Progenitor cell of endocrine pancreas (in vitro differentiated cells): ENCODE data around the gene SMG9. TPM values are rescaled to one million over a fixed set of nuclear protein-coding genes. Genes with fewer than 3 reads are reported as not detected.

Source experiments
- DNase-seq: peaks from one replicate; pipeline ENCODE4 v3.0.0; 2021; ENCODE audit warnings: low spot score; ENCODE audit not compliant: unreplicated experiment
- H3K27ac Mint-ChIP-seq: 2 replicates; pipeline ENCODE4 v1.8.0; 2021; ENCODE audit warnings: mild to moderate bottlenecking, moderate library complexity, mixed read lengths
- H3K27me3 Mint-ChIP-seq: 2 replicates; pipeline ENCODE4 v1.8.0; 2021; ENCODE audit warnings: mixed read lengths
- H3K36me3 Mint-ChIP-seq: 2 replicates; pipeline ENCODE4 v1.8.0; 2022; ENCODE audit warnings: mixed read lengths; ENCODE audit not compliant: insufficient read depth
- H3K4me1 Mint-ChIP-seq: 2 replicates; pipeline ENCODE4 v1.8.0; 2021; ENCODE audit warnings: low read depth, mixed read lengths
- H3K4me3 Mint-ChIP-seq: 2 replicates; pipeline ENCODE4 v1.8.0; 2021; ENCODE audit warnings: low read depth, mild to moderate bottlenecking, moderate library complexity, mixed read lengths
- H3K9me3 Mint-ChIP-seq: 2 replicates; pipeline ENCODE4 v1.8.0; 2021; ENCODE audit warnings: low read depth, mixed read lengths
- CTCF ChIP-seq: fragments of 200-600 bp; sonication (generic); IDR thresholded peaks from one replicate; pipeline ENCODE4 v1.5.0; 2021; ENCODE audit warnings: antibody characterized with exemption, mild to moderate bottlenecking; ENCODE audit not compliant: unreplicated experiment
- total RNA-seq: library from RNA; stranded (reverse); gene quantifications from 2 replicates; pipeline ENCODE4 v1.2.1, GENCODE V29; 2021

SMG9 gene
- total RNA-seq, 1 donor from 2014 or later, result 78.9 TPM

GRCh38 chr19:43798546-43799409 lies 44.0 kb upstream of the SMG9 start:
- H3K4me1 Mint-ChIP-seq, result no peaks in the 10 kb centered on the region
- H3K27ac Mint-ChIP-seq, result no peak overlapping the region
- peaks cover 88% of the 10 kb centered on the region for H3K27me3 Mint-ChIP-seq
- no peaks in the 10 kb centered on the region for H3K36me3 Mint-ChIP-seq
- DNase-seq, result peak; percentile 28
- no peaks in the 10 kb centered on the region for H3K9me3 Mint-ChIP-seq
- peak overlapping the region; percentile 60 for H3K4me3 Mint-ChIP-seq
- no peak for TF ChIP-seq CTCF

- peaks cover 89% of the 10 kb centered on the region for H3K27me3 Mint-ChIP-seq
- no peaks in the 10 kb centered on the region for H3K9me3 Mint-ChIP-seq
- H3K4me3 Mint-ChIP-seq, result peak overlapping the region; percentile 60
- H3K27ac Mint-ChIP-seq, result no peak overlapping the region
- TF ChIP-seq CTCF, result no peak
- H3K4me1 Mint-ChIP-seq, result no peaks in the 10 kb centered on the region
- H3K36me3 Mint-ChIP-seq, result no peaks in the 10 kb centered on the region
- DNase-seq, result no peak
Observed at GRCh38 chr19:43798026-43798545, 43.3 kb upstream of the SMG9 start.

- H3K27me3 Mint-ChIP-seq, result peaks cover 85% of the 10 kb centered on the region
- TF ChIP-seq CTCF, result no peak
- H3K27ac Mint-ChIP-seq, result no peak overlapping the region
- DNase-seq, result no peak
- no peak overlapping the region for H3K4me3 Mint-ChIP-seq
- no peaks in the 10 kb centered on the region for H3K9me3 Mint-ChIP-seq
- H3K4me1 Mint-ChIP-seq, result no peaks in the 10 kb centered on the region
- H3K36me3 Mint-ChIP-seq, result no peaks in the 10 kb centered on the region
Observed at GRCh38 chr19:43797556-43797955, 42.8 kb upstream of the SMG9 start.

GRCh38 chr19:43797118-43797517 lies 42.4 kb upstream of the SMG9 start:
- no peaks in the 10 kb centered on the region for H3K9me3 Mint-ChIP-seq
- H3K4me3 Mint-ChIP-seq, result no peak overlapping the region
- H3K36me3 Mint-ChIP-seq, result no peaks in the 10 kb centered on the region
- TF ChIP-seq CTCF, result no peak
- H3K27me3 Mint-ChIP-seq, result peaks cover 81% of the 10 kb centered on the region
- no peaks in the 10 kb centered on the region for H3K4me1 Mint-ChIP-seq
- no peak for DNase-seq
- H3K27ac Mint-ChIP-seq, result no peak overlapping the region

GRCh38 chr19:43790587-43790986 lies 35.8 kb upstream of the SMG9 start:
- Mint-ChIP-seq H3K4me3 (no peak overlapping the region), H3K27ac (no peak overlapping the region)
- DNase-seq, result no peak

More at GRCh38 chr19:43790587-43790986, 35.8 kb upstream of the SMG9 start:
- H3K4me1 Mint-ChIP-seq, result no peaks in the 10 kb centered on the region
- no peaks in the 10 kb centered on the region for H3K36me3 Mint-ChIP-seq
- H3K27me3 Mint-ChIP-seq, result peaks cover 45% of the 10 kb centered on the region
- no peaks in the 10 kb centered on the region for H3K9me3 Mint-ChIP-seq
- no peak for TF ChIP-seq CTCF
